Colon (tissue), 2 donors: ENCODE measurements around the gene FAT2.

Source experiments
- FAIRE-seq: peaks from 2 replicates; lab custom pipeline; 2012; peaks lifted over from hg19 to GRCh38; lab: Jason Lieb, UNC
- donor health status: control.
- donor health status: control.

The FAT2 gene

GRCh38 chr5:151555760-151556576, 35.2 kb downstream of the FAT2 start:
- FAIRE-seq: no peak

GRCh38 chr5:151553695-151554094, 37.4 kb downstream of the FAT2 start:
- no peak for FAIRE-seq

GRCh38 chr5:151553130-151553670, 37.9 kb downstream of the FAT2 start:
- no peak for FAIRE-seq

- FAIRE-seq: no peak
Observed at GRCh38 chr5:151551985-151552384, 39.1 kb downstream of the FAT2 start.

GRCh38 chr5:151550146-151550545, 41.0 kb downstream of the FAT2 start:
- FAIRE-seq: no peak

- FAIRE-seq: no peak
Observed at GRCh38 chr5:151549713-151550112, 41.4 kb downstream of the FAT2 start.

GRCh38 chr5:151547364-151547763, 43.8 kb downstream of the FAT2 start:
- no peak for FAIRE-seq

GRCh38 chr5:151541571-151541970, 49.6 kb downstream of the FAT2 start:
- no peak for FAIRE-seq
